Kidney capillary endothelial cell (primary cell): ENCODE measurements around the gene TMEM192.
A peak's percentile ranks its signal among the peaks of the same experiment; 100 is the strongest.
"Not testable (repeated sequence)": the region's sequence is repeated elsewhere in the genome, so short reads cannot be mapped to it uniquely, and the experiment has no call there.

ENCODE experiments used
- DNase-seq: peaks from one replicate; pipeline ENCODE4 v3.0.0-alpha.2; 2018; ENCODE audit warnings: low spot score

The TMEM192 gene

GRCh38 chr4:165112368-165113121 lies at the start of gene TMEM192:
TSS of gene TMEM192 (minus strand) at chr4:165112860. CDS start at chr4:165112773, 87 bp downstream.
- DNase-seq: peak; percentile 88

DNA sequence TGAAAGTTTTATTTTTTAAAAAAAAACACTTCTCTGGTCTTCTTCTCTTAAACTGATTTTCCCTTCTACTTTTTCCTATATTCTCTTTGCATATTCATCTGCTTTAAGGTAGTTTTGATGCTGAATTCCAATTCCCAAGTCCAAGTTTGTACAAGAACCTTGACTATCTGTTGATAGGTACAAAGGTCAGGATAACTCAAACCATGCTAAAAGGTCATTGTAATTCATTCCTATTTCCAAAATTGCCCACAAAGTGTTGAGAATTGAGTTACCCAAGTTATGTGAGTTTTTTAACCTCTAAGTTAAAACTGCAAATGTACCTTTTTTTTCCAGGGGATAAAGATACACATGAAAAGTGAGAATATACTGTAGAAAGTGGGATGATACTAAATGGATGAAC lies 46.1 kb upstream of the TMEM192 start:
- no peak for DNase-seq

GRCh38 chr4:165156906-165157305 lies 44.2 kb upstream of the TMEM192 start:
- DNase-seq: no peak

DNA sequence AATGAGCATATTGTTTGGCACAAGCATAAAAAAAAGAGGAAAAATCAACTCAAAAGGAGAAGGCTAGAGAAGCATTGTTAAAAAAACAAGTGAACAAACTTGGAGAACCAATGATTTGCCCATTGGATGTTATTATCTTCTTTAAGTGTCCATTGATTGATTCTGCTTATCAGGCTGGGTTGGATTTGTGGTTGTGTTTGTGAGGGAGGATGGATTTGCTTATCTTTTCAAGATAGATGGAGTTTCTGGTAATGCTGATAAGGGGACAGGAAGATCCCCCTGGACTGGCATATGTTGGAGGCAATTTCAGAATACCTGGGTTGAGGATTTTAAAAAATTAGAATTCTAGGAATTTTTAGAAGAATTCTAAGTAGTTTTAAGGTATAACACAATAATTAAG lies 41.8 kb upstream of the TMEM192 start:
- DNase-seq: no peak

DNA sequence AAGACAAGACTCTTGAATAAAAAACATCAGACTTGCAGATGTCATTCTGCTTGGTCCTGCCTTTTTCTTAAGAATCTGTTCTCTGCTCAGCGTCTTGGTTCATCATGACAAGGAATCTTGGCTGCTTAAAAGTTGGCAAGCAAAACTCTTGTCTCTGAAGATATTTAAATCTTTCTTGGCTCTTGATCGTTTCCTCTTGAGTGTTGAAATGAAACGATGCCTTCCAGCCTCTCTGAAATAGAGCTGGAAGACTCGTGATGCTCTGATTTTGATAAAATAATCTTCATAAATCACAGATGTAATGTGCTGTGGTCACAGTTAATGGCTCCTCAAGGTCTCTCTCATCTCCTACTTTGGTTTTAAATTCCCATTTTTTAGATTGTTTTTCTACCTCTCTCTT lies 39.9 kb upstream of the TMEM192 start:
- DNase-seq: no peak

DNA sequence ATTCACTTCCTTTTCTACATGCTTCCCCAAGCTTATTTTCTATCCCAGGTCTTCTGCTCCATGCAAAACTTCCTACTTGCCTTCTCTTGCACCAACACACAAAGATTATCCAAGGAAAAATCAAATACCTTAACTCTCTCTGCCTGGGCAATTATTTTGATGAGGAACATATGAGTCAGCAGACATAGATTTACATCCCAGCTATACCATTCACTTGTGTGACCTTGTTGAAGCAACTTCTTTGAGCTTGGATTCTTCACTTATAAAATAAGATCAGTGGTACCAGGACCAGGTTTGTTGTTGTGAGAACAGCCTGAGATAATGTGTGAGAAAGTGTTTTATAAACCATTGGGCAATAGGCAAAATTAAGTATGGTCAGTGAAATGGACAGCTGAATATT lies 39.1 kb upstream of the TMEM192 start:
- no peak for DNase-seq

DNA sequence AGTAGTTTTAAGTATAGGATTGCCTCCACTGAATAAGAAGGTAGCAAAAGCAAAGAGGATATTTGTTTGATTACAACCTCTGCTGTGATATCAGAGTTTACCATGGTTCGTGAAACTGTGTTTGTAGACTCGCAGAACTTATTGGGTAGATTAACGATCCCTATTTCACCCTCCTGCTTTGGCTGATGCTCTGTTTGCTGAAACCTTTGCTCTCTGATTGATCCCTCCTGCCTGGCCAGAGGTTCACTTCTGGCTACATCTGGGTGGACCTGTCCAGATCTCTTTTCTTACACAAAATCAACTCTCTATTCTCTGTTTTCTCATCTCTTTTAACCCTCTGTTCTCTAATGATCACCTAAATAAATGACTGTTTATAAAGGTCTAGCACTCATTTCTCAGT lies 37.9 kb upstream of the TMEM192 start:
- no peak for DNase-seq

GRCh38 chr4:165138843-165139242 lies 26.2 kb upstream of the TMEM192 start:
- no peak for DNase-seq

GRCh38 chr4:165137205-165137604 lies 24.5 kb upstream of the TMEM192 start:
- DNase-seq: no peak

GRCh38 chr4:165136529-165136928 lies 23.9 kb upstream of the TMEM192 start:
- DNase-seq: no peak

DNA sequence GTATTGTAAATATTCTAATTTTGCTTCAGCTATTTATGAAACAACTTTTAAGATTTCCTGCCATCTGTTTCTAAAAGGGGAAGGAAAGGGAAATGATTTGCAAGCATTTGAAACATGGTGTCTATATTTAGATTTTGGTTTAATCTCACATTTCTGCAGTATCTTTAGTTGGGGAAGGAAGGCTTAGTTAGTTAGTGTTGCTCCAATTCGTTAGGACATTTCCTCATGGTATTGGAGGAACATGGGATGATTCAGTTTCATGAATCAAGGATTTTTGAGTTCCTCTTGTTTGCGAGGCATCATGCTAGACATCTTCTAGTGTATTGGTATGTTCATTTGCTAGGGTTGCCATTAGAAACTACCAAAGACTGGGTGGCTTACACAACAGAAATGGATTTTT lies 20.5 kb upstream of the TMEM192 start:
- no peak for DNase-seq

DNA sequence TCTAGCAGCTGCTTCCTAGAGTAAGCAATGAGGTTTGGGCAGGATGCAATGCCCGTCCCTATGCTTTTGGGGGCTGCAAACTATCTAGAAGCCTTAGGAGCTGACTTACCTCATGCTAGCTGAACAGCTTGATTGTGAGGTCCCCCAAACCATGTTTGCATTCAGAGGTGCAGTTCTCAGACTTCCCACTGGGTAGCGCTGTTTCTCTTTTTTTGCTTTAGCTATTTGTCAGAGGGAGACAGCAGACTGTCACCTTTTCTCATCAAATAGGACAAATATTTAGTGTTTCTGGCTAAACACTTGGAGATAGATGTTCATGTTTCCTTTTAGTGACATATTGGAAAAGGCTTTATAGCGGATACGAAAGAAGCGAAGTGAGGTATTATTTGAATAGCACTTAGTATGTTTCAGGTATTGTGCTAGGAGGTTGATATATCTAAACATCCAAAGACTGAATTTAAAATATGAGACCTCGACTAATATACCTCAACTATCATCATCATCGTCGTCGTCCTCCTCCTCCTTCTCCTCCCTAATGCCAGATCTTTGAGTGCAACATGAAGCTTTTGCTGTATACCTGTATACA lies 18.7 kb upstream of the TMEM192 start:
- DNase-seq: peak; percentile 69

DNA sequence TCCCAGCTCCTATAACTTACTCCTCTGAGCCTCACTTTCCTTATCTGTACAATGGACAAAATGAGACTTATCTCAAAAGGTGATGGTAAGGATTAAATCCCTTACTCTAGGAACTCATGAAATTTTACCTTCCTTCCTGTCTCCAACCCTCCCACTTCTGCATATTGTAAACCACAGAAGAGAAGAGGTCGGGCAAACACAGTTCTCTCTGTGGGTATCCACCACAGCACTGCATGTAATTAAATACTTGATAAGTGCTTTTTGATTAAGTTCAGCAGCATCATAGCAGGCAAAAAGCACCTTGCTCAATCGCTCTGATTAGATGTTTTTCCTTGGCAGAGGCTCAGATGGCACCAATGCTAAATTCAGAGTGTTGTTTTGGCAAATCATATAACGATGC lies 17.3 kb upstream of the TMEM192 start:
- DNase-seq: no peak

- not testable (repeated sequence) for DNase-seq
Observed at GRCh38 chr4:165125869-165126499, 13.3 kb upstream of the TMEM192 start.

GRCh38 chr4:165124488-165124887 lies 11.8 kb upstream of the TMEM192 start:
- DNase-seq: no peak

GRCh38 chr4:165118256-165118909 lies 5.7 kb upstream of the TMEM192 start:
- no peak for DNase-seq

- no peak for DNase-seq
Observed at GRCh38 chr4:165115301-165115700, 2.6 kb upstream of the TMEM192 start.

- DNase-seq: no peak
Observed at GRCh38 chr4:165111906-165112367, 723 bp downstream of the TMEM192 start.

DNA sequence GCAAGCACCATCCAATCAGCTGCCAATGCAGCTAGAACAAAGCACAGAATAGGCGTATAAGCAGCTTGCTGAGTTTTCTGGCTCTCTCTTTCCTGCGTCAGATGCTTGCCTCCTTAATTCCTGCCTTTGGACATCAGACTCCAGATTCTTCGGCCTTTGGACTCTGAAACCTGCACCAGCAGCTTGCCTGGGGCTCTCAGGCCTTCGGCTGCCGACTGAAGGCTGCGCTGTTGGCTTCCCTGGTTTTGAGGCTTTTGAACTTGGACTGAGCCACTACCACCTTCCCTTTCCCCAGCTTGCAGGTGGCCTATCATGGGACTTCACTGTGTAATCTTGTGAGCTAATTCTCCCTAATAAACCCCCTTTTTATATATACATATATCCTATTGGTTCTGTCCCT lies 6.1 kb downstream of the TMEM192 start:
- no peak for DNase-seq

GRCh38 chr4:165101641-165102040 lies 11.0 kb downstream of the TMEM192 start:
- no peak for DNase-seq

- peak; percentile 16 for DNase-seq
Observed at GRCh38 chr4:165096776-165097175, 15.9 kb downstream of the TMEM192 start.

DNA sequence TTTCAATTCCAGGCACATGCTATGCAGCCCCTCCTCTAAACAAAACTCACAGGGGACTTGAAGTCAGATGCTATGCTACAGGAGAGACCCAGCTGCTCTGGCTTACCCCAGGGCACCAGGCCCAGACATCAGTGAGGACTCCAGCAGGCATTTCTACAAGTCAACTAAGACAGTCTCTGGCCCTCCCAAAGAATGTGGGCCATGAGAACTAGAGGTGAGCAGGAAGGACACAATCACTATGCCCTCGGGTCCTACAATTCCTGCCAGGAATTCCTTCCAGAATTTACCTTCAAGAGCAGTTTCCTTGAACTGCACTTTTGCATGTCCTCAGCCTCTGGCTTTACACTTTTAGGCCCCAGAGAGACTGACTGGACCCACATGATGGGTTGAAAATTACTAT lies 17.4 kb downstream of the TMEM192 start:
- no peak for DNase-seq

GRCh38 chr4:165094873-165095272 lies 17.8 kb downstream of the TMEM192 start:
- no peak for DNase-seq
